HG02798 (cell line): Measurements from ENCODE around the gene PSMB2.

Source experiments
- ATAC-seq: cut with Tn5 transposase; IDR thresholded peaks from one replicate; pipeline ENCODE4 v1.9.1; 2021; ENCODE audit warnings: mild to moderate bottlenecking; ENCODE audit not compliant: unreplicated experiment, poor library complexity

The PSMB2 gene

DNA sequence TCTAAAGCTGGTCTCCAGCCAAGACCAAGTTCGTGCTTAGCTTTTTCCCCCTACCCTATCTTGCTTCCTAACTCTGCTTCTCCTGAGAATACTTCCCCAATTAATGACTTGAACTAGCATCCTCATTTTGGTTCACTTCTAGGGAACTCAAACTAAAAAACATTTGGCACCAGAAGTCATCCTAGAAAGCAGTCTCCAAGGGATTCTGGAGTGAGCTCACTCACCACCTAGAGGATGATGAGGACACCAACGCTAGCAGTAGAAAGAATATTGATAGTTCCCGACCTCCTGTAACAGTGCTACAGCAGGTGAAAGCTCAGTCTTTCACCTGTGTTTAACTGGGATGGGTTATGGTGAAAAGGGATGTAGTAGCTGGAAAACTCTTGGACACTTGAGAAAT lies 4.7 kb upstream of the PSMB2 start:
- ATAC-seq = no peak

DNA sequence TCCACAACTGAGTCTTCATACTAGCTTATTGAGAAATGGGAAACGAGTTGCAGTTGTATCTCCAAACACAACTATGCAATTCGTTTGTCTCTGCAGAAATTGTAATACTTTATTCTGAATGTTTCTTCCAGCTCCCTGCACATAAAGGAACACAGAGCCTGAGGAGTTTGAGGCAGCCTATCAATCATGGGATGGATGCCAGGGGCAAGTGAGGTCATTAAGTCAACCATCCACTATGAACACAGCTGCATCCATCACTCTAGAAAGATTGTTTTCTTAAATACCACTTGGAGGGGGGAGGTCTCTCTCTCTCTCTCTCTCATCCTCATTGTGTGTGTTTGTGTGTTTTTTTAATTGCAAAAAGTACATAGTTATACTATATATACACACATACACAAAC lies 2.9 kb upstream of the PSMB2 start:
- ATAC-seq = no peak

DNA sequence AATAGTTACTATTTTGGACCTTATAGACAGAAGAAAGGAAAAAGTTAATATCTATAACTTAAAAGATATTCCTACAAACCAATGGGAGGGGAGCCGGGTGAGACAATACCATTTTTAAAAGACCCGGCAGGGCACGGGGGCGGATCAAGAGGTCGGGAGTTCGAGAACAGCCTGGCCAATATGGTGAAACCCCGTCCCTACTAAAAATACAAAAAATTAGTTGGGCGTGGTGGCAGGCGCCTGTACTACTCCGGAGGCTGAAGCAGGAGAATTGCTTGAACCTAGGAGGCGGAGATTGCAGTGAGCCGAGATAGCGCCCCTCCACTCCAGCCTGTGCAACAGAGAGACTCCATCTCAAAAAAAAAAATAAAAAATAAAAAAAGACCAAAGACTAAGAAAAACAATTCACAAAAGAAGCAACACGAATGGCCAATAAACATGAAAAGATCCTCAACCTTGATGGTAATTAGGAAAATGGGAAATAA lies 1.2 kb upstream of the PSMB2 start:
- no peak for ATAC-seq

DNA sequence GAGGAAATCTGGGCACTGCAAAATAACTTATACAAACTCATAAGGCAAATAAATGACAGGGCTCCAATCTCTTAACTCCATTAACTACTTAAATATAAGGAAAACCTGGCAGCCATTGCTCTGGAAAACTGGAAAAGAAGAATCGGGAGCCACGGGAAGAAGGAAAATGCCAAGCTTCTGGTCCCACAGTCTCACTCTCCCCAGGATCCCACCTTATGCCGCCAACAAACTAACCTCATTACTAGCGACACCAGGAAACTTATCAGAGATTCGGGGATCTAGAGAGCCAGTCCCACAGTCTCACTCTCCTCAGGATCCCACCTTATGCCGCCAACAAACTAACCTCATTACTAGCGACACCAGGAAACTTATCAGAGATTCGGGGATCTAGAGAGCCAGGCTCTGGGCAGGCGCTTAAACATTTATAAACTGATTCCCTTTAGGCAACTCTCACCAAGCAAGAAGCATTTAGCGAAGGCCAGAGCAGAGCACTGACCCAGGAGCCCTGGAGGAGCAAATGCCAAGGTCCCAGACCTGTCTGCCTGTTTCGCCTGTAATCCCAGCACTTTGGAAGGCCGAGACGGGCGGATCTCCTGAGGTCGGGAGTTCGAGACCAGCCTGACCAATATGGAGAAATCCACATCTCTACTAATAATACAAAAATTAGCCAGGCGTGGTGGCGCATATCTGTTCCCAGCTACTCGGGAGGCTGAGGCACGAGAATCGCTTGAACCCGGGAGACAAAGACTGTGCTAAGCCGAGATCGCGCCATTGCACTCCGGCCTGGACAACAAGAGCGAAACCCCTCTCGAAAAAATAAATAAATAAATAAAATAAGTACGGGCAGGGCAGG lies 720 bp downstream of the PSMB2 start:
- ATAC-seq = no peak

DNA sequence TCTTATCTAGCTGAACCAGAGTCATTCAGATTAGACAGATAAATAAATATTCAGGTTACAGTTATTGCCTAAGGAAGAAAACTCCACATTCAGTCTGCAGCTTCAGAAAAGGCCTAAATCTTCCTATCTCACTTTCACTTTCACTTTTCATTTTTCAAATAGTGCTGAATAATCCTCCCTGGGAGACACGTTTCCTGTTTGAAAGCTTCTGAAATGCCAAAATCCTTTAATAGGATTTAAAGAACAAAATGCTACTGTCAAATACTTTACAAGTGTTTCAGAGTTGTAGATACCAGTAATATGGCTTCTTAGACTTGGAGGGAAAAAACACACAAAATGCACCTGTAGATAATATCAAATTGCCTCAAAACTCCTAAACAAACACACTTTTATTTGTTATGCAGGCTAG lies 3.9 kb downstream of the PSMB2 start:
- no peak for ATAC-seq

DNA sequence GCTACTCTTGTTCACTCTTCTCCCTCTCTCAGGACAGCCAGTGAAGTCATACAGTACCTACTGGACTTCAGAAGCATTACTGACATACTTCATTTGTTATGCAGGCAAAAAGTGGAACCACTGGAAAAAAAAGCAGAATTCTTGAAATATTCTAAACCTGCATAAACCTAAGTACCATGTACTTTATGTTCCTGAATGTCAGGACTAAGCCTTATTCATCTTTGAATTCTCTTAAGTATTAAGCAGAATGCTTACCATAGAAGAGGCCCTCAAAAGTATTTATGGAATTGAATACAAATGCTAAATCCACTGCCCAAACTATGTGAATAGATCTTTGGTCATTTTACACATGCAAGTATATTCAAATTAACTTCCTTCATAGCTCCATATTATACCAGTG lies 7.8 kb downstream of the PSMB2 start:
- no peak for ATAC-seq

DNA sequence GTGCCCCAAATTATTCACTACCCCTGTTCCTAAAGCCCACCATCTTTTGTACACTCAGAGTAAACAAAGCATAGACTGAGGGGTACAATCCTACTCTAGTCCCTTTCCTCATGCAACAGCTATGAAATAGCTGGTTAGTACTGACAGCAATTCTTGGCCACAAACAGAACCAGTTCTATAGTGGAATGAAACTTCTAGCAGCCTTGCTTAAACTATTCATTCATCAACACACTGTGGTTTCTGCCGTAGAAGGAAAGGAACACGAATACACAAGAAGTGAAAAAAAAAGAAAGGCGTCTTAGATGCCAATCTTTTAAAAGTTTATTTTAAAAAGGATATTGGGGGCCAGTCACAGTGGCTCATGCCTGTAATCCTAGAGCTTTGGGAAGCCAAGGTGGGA lies 9.9 kb downstream of the PSMB2 start:
- ATAC-seq = no peak

DNA sequence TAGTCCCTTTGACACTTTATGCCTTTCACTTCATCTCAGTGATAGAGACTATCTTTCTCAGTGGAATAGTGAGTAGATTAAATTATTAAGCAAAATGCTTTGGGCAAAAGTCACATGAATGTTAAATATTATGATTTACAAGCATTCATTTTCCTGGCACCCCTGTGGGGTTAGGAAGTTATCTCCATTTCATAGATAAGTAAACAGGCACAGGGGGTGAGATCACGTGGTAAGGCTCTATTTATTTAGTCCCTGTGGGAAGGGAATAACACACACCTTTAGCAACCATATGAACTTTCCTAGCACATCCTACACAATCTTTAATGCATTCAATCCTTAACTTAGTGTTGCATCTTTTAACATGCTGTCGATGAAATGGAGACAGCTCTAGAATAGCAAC lies 12.3 kb downstream of the PSMB2 start:
- no peak for ATAC-seq

DNA sequence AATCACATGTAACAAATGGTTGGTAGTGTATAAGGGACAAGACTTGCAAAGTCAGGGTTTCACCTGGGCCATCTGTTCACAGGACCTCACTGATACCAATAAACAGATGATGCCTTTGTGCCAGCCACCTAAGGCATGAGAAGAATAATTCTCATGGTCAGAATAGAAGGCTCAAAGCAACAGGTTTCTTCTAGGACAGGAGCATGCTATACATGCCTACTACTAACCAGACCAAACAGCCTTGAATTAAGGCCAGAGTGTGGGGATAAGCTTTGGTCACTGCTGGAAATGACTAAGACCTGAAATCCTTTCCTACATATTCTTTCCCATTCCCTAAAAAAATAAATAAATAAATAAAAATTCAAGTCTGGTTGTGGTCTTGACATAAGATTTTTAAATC lies 17.5 kb downstream of the PSMB2 start:
- no peak for ATAC-seq

DNA sequence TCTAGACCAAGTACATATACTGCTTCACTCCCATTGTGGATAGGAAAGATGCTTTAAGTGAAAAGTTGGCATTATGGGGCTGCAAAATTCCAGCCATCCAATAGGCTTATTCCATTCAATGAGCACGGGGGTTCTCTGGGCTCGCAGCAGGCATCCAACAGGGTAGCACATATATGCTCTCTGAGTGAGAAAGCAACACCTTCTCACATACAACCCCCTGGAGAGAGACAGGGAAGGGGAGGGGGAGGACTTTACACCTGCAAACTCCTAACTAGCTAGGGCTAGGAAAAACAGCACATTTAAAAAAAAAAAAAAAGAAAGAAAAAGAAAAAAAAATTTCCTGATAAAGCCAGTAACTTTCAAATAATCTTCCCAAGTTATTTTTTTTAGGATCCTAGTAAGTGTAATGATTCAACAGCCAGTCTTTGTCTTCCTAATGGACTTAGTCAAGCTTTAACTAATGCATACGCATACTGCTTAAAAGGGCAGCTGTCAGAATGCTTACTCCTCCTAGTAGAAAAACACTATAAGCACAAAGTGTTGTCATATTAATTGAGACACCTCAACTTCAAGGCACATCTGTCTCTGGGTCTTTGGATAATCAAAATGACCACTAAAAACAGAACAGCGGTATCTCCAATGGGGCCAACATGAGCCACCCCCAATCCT lies 18.7 kb downstream of the PSMB2 start:
- ATAC-seq = no peak

DNA sequence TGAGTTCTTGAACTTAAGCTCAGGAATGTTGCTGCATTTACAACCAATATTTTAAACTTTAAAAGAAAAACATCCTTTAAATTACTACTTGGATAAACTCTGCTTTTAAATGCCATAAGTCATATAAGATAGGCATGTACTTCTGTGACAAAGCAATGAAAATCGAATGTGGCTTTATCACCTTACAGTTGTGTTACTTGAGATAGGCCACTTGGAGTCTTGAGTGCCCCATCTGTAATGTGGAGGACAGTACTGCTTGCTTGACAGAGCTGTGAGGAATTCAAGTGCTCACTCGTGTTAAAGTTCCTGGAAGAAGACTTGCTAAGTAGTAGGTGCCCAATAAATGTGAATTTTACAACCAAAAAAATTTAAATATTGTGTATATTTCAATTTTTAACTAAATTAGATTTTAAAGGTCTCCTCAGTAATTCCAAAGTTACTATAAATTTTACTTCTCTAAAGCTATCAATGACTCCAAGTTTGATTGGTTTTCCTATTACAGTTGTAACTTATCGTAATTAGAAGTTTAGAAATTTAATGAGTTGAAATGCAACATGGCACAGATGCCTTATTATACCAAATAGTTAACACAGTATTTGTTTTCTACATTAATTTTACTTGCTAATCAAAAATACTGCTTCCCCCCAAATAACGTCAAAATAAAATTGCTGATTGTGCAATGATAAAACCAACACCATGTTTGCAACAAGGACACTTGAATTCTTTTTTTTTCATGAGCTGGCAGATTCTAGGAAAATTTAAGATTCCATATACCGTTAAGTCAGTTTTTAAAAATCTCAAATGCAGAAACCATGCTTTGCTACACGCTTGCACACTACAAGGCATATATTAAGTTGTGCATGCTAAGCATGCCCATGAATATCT lies 21.8 kb downstream of the PSMB2 start:
- ATAC-seq = no peak

DNA sequence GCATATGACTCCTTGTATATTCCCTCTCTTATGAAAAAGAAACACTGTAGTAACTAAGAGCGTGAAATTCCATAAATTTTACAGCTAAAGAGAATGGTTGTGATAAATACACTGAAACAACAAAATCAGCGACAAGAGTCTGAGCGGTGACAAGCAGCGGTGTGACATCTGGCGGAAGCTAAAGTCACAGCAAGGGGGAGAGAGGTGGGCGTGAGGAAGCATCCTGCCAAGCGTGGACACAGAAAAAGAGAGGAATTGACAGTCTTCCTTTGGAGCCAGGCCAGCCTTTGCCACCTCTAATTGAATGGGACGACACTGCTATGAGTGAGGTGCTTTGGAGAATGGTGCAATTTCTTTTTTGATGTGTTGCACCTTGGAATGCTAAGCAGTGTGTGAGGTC lies 25.9 kb downstream of the PSMB2 start:
- no peak for ATAC-seq

DNA sequence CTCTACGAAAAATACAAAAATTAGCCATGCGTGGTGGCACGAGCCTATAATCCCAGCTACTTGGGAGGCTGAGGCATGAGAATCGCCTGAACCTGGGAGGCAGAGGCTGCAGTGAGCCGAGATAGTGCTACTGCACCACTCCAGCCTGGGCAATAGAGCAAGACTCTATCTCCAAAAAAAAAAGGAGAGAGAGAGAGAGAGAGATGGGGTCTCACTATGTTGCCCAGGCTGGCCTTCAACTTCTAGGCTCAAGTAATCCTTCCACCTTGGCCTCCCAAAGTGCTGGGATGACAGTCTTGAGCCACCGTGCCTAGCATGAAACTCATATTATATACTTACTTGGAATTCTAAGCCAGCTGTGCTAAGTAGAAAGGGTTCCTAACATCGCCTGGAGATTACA lies 29.7 kb downstream of the PSMB2 start:
- no peak for ATAC-seq

DNA sequence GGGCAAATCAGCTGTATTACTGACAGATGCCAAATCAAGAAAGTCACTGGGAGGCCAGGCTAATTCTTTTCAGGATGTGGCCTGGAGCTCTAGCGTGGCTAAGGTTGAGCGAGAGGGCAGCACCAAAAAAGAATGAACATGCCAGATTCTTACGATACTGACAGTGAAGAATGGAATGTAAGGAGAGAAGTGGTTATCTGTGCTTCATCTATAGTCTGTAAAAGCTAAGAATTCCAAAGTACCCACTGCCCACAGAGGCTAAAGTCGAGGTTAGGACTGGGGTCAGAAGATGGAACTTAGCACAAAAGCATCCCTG lies 35.5 kb downstream of the PSMB2 start:
- ATAC-seq = no peak

DNA sequence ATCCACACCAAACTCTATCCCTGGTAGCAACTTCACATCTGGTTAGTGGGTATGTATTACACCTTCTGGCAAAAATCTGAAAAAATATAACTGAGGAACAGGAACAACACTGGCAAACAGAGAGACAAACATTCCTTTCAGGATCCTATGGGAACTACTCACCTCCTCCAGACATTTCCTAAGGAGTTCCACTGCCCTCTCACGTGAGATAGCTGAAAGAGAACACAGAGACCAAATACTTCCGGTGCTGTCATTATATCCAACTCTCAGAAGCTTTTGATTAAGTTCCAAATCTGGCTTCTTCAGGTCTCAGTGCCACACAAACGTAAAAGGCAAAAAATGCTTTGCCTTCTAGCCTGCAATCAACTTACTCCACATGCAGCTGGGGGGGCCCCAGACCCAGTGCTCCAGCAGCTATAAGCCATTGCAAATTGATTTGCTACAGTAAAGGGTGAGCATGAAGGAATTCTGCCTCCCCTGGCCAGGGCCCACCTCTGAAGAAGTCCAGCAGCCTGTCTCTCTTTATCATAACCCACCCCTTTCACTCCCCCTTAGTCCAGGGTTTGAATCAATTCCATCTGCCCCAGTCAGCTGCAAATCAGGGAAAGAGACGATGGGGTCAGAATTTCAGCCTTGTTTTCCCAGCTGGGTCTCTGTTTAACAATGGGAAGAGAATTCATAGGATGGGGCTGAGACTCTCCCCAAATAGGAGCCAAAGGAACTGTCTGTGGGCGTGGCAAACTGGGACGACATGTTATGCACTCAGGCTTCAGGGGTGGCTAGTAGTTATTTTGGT lies 36.1 kb downstream of the PSMB2 start:
- ATAC-seq = no peak

DNA sequence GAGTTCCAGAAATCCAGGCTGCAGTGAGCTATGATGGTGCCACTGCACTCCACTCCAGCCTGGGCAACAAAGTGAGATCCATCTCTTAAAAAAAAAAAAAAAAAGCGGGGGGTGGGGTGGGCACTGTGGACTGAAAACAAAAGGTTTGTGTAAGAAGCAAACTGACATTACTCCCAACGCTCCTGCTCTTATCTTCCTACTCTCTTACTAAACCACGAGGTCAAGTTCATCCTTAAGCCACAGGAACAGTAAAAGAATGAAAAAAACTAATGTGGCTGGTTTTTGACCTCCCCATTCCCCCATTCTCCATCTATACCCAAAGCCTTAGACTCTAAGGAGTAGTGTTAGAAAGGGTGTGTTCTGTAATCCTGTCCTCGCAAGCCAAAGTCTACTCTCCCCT lies 37.4 kb downstream of the PSMB2 start:
- no peak for ATAC-seq

DNA sequence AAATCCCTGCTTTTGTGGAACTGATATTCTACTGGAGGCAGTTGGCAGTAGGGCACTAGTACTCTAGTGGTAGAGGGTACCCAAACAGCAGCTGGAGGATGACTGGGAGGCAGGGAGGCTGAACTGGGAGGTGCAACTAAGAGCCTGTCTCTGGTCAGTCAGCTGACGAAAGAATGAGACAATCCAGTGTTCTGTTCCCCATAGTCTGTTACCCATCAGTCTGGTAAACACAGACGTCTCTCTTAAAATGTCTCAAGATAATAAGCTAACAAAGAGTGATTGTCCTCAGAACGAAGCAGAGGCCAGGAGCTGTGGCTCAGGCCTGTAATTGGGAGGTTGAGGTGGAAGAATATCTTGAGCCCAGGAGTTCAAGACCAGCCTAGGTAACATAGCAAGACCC lies 37.9 kb downstream of the PSMB2 start:
- no peak for ATAC-seq

DNA sequence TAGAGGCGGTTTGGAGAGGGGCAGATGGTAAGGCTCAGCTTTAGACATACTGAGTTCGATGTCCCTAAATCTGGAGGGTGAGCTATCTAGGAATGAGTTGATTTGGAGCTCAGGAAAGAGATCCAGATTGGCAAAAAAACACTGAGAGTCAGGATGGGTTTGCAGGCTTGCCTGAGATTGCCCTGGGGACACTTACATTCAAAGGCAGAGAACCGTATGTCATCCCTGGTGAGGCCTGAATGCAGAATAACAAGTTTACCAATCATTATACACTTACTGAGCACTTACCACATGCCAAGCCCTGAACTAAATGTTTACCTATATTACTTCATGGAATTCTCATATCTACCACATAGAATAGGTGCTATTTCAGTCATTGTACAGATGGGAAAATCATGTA lies 40.7 kb downstream of the PSMB2 start:
- ATAC-seq = no peak

DNA sequence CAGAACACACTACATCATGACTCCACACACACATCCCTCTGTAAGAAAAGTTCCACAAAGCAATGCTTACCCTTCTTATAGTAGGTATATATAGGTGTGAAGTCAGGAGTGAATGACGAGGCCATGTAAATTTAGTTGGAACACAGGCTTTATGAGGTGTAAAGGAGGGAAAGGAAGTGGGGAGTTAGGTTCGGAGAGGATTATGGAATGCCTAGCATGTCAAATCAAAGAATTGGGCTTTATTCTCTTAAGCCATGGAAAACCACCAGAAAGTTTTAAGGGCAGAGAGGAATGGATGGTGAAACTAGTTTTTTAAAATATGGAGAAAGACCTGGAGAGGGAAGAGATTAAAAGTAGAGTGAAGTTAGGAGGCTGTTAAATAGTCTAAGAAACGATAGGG lies 41.9 kb downstream of the PSMB2 start:
- ATAC-seq = no peak

DNA sequence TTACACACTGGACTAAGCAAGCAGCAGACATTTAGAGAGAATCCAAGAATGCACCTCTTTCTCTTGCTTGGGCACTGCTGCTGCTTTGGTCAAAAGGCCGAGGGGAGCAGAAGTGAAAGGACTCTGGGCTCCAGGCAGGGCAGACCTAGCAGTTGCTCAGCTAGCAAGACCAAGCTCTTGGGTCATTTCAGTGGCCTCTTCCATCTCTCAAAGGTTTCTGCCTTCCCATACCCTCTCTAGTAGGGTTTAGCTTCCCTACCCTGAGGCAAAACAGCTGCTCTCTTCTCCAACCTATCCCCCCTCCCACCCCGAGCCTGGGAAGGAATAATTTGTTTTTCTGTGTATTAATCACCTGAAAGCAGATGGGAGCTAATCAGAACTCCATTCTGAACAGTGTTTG lies 42.4 kb downstream of the PSMB2 start:
- ATAC-seq = no peak
